Activated CD4-positive, CD25-positive, alpha-beta regulatory T cell (primary cell): Measurements from ENCODE around the gene LRMDA.
"Not testable (repeated sequence)": the region's sequence is repeated elsewhere in the genome, so short reads cannot be mapped to it uniquely, and the experiment has no call there.

Source experiments
- DNase-seq, 4 experiments: peaks; one replicate each; lab custom pipeline; 2025; lab: John Stamatoyannopoulos, UW

LRMDA gene

GRCh38 chr10:75508239-75508813 lies 76.9 kb downstream of the LRMDA start:
- no peak for DNase-seq

GRCh38 chr10:75508814-75509306 lies 77.4 kb downstream of the LRMDA start:
- DNase-seq, result no peak

- DNase-seq, result no peak
These were observed 78.3 kb downstream of the LRMDA start for GRCh38 chr10:75509706-75510105.

GRCh38 chr10:75511011-75511410 lies 79.6 kb downstream of the LRMDA start:
- DNase-seq, result no peak

- DNase-seq, result no peak
These were observed 80.9 kb downstream of the LRMDA start for GRCh38 chr10:75512203-75512933.

GRCh38 chr10:75513292-75513885 lies 82.0 kb downstream of the LRMDA start:
- no peak for DNase-seq

DNA sequence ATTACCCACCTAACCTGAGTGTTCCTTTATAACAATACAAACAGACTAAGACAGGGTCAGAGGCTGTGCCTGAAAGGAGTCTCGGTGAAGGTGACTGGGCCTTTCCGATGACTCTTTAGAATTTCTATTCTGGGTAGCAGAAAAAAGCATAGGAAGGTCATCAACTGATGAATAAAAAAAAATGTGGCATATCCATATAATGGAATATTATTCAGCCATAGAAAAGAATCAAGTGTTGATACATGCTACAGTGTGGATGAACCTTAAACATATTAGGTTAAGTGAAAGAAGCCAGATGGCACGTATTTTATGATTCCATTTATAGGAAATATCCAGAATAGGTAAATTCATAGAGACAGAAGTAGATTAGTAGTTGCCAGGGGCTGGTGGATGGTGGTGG lies 83.4 kb downstream of the LRMDA start:
- no peak for DNase-seq

GRCh38 chr10:75516154-75516553 lies 84.7 kb downstream of the LRMDA start:
- not testable (repeated sequence) for DNase-seq

DNA sequence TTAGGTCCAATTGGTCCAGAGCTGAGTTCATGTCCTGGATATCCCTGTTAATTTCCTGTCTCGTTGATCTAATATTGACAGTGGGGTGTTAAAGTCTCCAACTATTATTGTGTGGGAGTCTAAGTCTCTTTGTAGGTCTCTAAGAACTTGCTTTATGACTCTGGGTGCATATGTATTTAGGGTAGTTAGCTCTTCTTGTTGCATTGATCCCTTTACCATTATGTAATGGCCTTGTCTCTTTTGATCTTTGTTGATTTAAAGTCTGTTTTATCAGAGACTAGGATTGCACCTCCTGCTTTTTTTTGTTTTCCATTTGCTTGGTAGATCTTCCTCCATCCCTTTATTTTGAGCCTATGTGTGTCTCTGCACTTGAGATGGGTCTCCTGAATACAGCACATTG lies 87.8 kb downstream of the LRMDA start:
- DNase-seq, result not testable (repeated sequence)

GRCh38 chr10:75521194-75521829 lies 89.9 kb downstream of the LRMDA start:
- DNase-seq, result not testable (repeated sequence)

DNA sequence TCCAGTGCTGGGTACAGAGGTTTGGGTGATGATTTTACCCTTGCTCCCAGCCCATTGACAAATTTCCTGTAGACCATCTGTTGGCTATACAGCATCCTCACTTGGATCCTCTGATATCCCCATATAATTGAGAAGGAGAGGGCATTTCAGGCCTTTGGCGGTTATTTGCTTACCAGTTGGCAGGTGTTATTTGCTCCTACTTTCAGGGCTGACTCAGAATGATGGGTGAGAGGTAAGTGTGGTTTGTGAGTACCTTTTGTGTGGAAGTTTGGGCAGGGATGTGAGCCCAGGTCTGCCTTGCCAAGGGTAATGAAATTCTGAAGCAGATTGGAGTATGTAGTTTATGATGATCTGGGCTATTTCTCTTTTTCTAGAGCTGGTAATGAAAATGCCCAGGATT lies 93.6 kb downstream of the LRMDA start:
- no peak for DNase-seq

GRCh38 chr10:75525646-75526045 lies 94.2 kb downstream of the LRMDA start:
- DNase-seq, result no peak

DNA sequence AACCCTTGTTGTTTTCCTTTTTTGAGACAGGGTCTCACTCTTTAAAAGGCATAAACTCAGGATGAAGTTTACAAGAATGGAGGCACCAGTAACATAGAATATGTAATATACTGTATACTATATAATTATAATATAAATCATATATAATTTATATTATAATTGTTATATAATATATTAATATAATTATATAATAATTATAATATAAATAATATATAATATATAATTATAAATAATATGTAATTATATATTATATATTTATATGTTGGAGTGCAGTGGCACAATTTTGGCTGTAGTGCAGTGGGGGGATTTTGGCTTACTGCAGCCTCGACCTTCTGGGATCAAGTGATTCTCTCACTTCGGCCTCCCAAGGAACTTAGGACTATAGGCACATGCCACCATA lies 96.1 kb downstream of the LRMDA start:
- DNase-seq, result no peak

- no peak for DNase-seq
These were observed 97.0 kb downstream of the LRMDA start for GRCh38 chr10:75528392-75528791.

DNA sequence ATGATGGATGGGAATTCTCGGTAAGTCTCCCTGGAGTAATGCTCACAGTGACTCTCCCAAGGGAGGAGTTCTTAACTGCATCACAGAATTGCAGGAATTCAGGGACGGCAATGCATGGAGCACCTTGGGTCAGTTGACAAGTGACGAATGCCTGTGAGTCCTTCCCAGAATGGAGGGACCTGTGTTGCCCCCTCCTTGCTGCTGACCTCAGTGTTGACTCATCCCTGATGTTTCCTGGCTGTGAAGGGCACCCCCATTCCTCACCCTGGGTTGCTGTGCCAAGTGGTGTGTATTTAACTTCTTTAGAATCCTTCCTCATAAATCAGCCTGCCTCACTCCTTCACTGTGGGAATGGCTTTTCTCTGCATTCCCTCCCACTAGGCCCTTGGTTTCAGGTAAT lies 98.9 kb downstream of the LRMDA start:
- no peak for DNase-seq

GRCh38 chr10:75531571-75532031 lies 100.2 kb downstream of the LRMDA start:
- no peak for DNase-seq

- no peak for DNase-seq
These were observed 101.0 kb downstream of the LRMDA start for GRCh38 chr10:75532253-75532924.

GRCh38 chr10:75538144-75538543 lies 106.7 kb downstream of the LRMDA start:
- DNase-seq, result no peak

DNA sequence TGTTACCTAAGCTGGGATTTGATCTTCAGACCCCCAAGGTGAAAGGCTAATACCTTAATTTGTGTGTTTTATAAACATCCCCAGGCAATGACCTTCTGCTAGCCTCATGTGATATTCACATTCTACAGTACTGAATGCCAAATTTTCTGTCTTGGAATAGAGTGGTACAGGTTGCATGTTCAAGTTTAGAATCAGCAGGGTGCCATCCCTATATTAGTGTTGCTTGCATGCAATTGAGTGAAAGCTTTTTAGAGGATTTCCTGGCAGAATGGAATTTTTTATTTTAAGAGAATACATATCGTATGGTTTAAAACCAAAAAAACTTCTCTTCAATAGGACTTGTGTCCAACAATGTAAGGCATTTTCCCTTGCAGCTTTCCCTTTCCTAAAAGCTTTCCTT lies 107.3 kb downstream of the LRMDA start:
- DNase-seq, result no peak

DNA sequence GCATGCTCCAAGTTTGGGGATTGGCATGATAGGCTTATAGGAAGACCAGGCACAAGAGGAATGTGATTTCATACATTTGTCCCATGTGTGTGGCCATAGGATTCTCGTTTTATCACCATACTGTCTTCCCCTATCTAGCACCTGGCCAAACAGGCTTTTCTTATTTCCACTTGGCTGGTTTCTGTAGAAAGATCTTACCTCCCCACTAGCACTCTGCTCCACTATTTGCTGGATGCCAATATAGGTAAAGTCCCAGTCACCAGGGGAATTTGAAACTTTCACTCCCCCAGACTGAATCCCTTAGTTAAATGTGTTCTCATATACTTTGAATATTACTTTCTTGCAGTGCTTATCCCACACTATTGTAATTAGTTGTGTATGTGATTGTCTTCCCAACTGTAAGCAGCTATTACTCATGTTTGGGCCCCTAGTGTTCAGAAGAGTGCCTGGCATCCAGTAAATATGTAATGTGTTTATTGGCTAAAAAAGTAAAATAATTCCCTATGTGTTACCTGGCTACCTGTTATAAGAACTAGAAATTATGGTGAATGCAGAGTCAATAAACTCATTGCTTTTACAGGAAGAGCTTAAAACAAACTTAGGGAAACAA lies 109.0 kb downstream of the LRMDA start:
- no peak for DNase-seq

DNA sequence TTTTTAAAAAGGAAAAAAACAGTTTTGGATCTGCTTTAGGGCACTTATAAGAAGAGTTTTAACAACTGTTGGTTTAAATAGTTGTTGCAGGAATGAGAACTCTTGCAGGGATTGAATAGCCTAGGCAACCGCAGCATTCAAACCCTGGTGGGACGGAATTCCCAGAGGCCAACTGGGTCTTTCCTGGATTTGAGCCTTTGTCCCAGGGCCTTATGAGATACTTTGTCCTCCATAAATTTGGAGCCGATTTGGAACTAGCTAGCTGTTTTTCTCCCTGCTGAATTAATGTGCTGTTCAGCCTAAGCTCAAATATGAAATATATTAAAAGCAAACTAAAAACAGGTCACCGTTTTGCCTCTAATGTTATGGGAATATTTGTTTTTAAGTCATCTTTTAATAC lies 109.6 kb downstream of the LRMDA start:
- no peak for DNase-seq

DNA sequence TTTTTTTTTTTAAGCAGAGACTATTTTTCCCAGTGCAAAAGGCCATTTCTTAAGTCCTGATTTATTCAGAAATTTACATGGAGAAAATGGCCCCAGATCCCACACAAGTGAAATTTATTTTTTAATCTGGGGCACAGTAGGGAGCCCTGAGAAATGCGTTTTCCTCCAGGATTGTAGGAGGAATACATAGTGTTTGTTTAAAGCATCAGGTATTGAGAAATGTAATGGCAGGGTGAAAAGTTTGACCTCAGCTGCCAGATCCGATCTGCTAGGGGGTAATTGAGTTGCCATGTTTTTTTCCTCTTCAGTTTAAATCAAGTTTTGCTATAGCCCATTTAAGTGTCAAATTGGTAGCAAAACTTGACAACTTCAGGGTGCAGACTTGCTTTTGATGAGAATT lies 110.0 kb downstream of the LRMDA start:
- no peak for DNase-seq
